Keratinocyte (primary cell): ENCODE measurements around the gene PTPRD. TPM values are rescaled to one million over a fixed set of nuclear protein-coding genes. Genes with fewer than 3 reads are reported as not detected.

Experiments used
- DNase-seq: peaks from one replicate; pipeline ENCODE4 v3.0.0-alpha.2; 2011; ENCODE audit warnings: low read depth, missing footprints, low spot score
- FAIRE-seq: peaks from 2 replicates; lab custom pipeline; 2011; peaks lifted over from hg19 to GRCh38; lab: Jason Lieb, UNC
- H2AFZ ChIP-seq: 2 replicates; pipeline ENCODE4 v1.6.0; 2012; ENCODE audit warnings: low read length, control low read depth, inconsistent platforms; ENCODE audit not compliant: control insufficient read depth
- H3K27ac ChIP-seq: 2 replicates; pipeline ENCODE4 v1.5.1; 2011; ENCODE audit warnings: low read length; ENCODE audit not compliant: control insufficient read depth, insufficient read depth
- H3K27me3 ChIP-seq: 3 replicates; pipeline ENCODE4 v1.6.0; 2011; ENCODE audit warnings: low read length; ENCODE audit not compliant: control insufficient read depth, insufficient read depth; ENCODE audit errors: extremely low read depth
- H3K36me3 ChIP-seq, 2 experiments: 2 replicates in 1 of 2; 3 replicates in 1 of 2; pipeline ENCODE4 v1.5.1; 2011; ENCODE audit warnings: low read length in 2 of 2, mild to moderate bottlenecking in 1 of 2; ENCODE audit not compliant: control insufficient read depth in 2 of 2, insufficient read depth in 2 of 2; ENCODE audit errors: extremely low read depth in 1 of 2
- H3K4me1 ChIP-seq: 3 replicates; pipeline ENCODE4 v1.5.1; 2011; ENCODE audit warnings: low read length; ENCODE audit not compliant: control insufficient read depth, insufficient read depth; ENCODE audit errors: extremely low read depth
- H3K4me2 ChIP-seq: 3 replicates; pipeline ENCODE4 v1.6.0; 2011; ENCODE audit warnings: low read depth, low read length; ENCODE audit not compliant: control insufficient read depth, insufficient read depth; ENCODE audit errors: extremely low read depth
- H3K4me3 ChIP-seq, 3 experiments: fragments of 200-600 bp in 1 of 3; sonication (generic) in 1 of 3; 2 replicates in 2 of 3; 3 replicates in 1 of 3; pipeline ENCODE4 v1.5.1; 2011 to 2016; ENCODE audit warnings: low read length in 3 of 3, mild to moderate bottlenecking in 3 of 3, control low read depth in 2 of 3, inconsistent platforms in 1 of 3, low read depth in 1 of 3, mixed read lengths in 1 of 3, mixed run types in 1 of 3, moderate library complexity in 1 of 3; ENCODE audit not compliant: control insufficient read depth in 2 of 3, insufficient read depth in 2 of 3; ENCODE audit errors: extremely low read depth in 1 of 3
- H3K79me2 ChIP-seq: 2 replicates; pipeline ENCODE4 v1.6.0; 2012; ENCODE audit warnings: low read length; ENCODE audit not compliant: control insufficient read depth, insufficient read depth
- H3K9ac ChIP-seq: 3 replicates; pipeline ENCODE4 v1.6.0; 2011; ENCODE audit warnings: low read length; ENCODE audit not compliant: control insufficient read depth, insufficient read depth; ENCODE audit errors: extremely low read depth
- H3K9me1 ChIP-seq: 3 replicates; pipeline ENCODE4 v1.6.0; 2011; ENCODE audit warnings: low read length; ENCODE audit not compliant: control insufficient read depth, insufficient read depth; ENCODE audit errors: extremely low read depth
- H3K9me3 ChIP-seq: 2 replicates; pipeline ENCODE4 v1.5.1; 2012; ENCODE audit warnings: low read depth, low read length; ENCODE audit not compliant: control insufficient read depth
- H4K20me1 ChIP-seq: 3 replicates; pipeline ENCODE4 v1.6.0; 2011; ENCODE audit warnings: low read length; ENCODE audit not compliant: control insufficient read depth, insufficient read depth; ENCODE audit errors: extremely low read depth
- CTCF ChIP-seq, 3 experiments: IDR thresholded peaks in 1 of 3; conservative IDR thresholded peaks in 1 of 3; optimal IDR thresholded peaks in 1 of 3; 2 replicates in 2 of 3; 3 replicates in 1 of 3; pipeline versions ENCODE3 to v1.5.1; 2011; ENCODE audit warnings: low read length in 3 of 3, mild to moderate bottlenecking in 3 of 3, moderate library complexity in 2 of 3, control low read depth in 1 of 3, inconsistent platforms in 1 of 3; ENCODE audit not compliant: insufficient read depth in 2 of 3; ENCODE audit errors: extremely low read depth in 1 of 3
- EZH2 ChIP-seq: IDR thresholded peaks from one replicate; pipeline ENCODE4 v1.6.1; 2012; ENCODE audit warnings: inconsistent platforms, mild to moderate bottlenecking, low read length, moderate library complexity
- dilution Hi-C: fragments of 300-500 bp; cut with MboI; formaldehyde crosslinking; loops from one replicate; pipeline ENCODE4 v1.7.0; 2020; ENCODE audit warnings: low sequenced_read_pairs; ENCODE audit not compliant: extremely low pct_ligation_motif_present
- polyA plus RNA-seq, 5 experiments: library from polyadenylated mRNA; depleted of rRNA in 3 of 5; stranded (reverse) in 3 of 5; stranded (forward) in 1 of 5; unstranded in 1 of 5; fragments of >200 nt; gene quantifications; 1 replicate in 1 of 5; 2 replicates in 3 of 5; 3 replicates in 1 of 5; pipeline versions ENCODE4 v1.2.1 to v1.2.3, GENCODE V29; 2011 to 2012; ENCODE audit warnings: missing spikeins in 2 of 5, low read depth in 1 of 5, low replicate concordance in 1 of 5

PTPRD gene
- polyA plus RNA-seq, 1 donor (not counting 4 experiments of a cell fraction or from before 2014, with no cell fraction given) = 0.10 TPM

- no peak overlapping the region for H3K4me2 ChIP-seq
- H3K79me2 ChIP-seq = no peaks in the 10 kb centered on the region
- H3K27ac ChIP-seq = no peak overlapping the region
- peak overlapping the region; percentile 86 for H2AFZ ChIP-seq
- no peaks in the 10 kb centered on the region for H3K9me3 ChIP-seq
- H3K9ac ChIP-seq = no peak overlapping the region
- no peaks in the 10 kb centered on the region for H3K36me3 ChIP-seq
- H3K4me1 ChIP-seq = no peaks in the 10 kb centered on the region
- DNase-seq (no peak), FAIRE-seq (no peak)
- TF ChIP-seq CTCF (optimal IDR thresholded peaks at IDR 0.05 in 1 of 3, IDR thresholded peaks at IDR 0.05 in 1 of 3, conservative IDR thresholded peaks at IDR 0.05 in 1 of 3; ENCODE audit: extremely low read depth in 1 of 3, insufficient read depth in 2 of 3, low read length in 3 of 3) = no peak
- TF ChIP-seq EZH2 = no peak
- no peaks in the 10 kb centered on the region for H4K20me1 ChIP-seq
- no peaks in the 10 kb centered on the region for H3K27me3 ChIP-seq
- H3K4me3 ChIP-seq = no peak overlapping the region
- no peaks in the 10 kb centered on the region for H3K9me1 ChIP-seq
- dilution Hi-C loops = no loop called here
These were observed 176.0 kb downstream of the PTPRD start for GRCh38 chr9:10436756-10437155.

- Histone ChIP-seq H3K27me3 (no peaks in the 10 kb centered on the region), H3K4me1 (no peaks in the 10 kb centered on the region), H3K9me3 (no peaks in the 10 kb centered on the region), H3K4me3 (no peak overlapping the region), H3K9me1 (no peaks in the 10 kb centered on the region), H3K27ac (no peak overlapping the region), H3K9ac (no peak overlapping the region), H3K4me2 (no peak overlapping the region), H3K79me2 (no peaks in the 10 kb centered on the region), H2AFZ (no peak overlapping the region), H4K20me1 (no peaks in the 10 kb centered on the region), H3K36me3 (no peaks in the 10 kb centered on the region)
- dilution Hi-C loops = no loop called here
- TF ChIP-seq CTCF (optimal IDR thresholded peaks at IDR 0.05 in 1 of 3, IDR thresholded peaks at IDR 0.05 in 1 of 3, conservative IDR thresholded peaks at IDR 0.05 in 1 of 3; ENCODE audit: extremely low read depth in 1 of 3, insufficient read depth in 2 of 3, low read length in 3 of 3) (no peak), EZH2 (no peak)
- FAIRE-seq = no peak
- no peak for DNase-seq
These were observed 178.4 kb downstream of the PTPRD start for GRCh38 chr9:10434412-10434811.
